Sigmoid colon (tissue), 4 donors: Measurements from ENCODE around the gene IGFL2.

Experiments
- CTCF ChIP-seq, 4 experiments: fragments of 450-650 bp in 3 of 4; fragments of 200-600 bp in 1 of 4; IDR thresholded peaks; one replicate each; pipeline ENCODE4 v1.5.1; 2016 to 2019; ENCODE audit warnings: antibody characterized with exemption in 4 of 4, mild to moderate bottlenecking in 3 of 4, moderate library complexity in 2 of 4
- POLR2A ChIP-seq, 2 donors: fragments of 450-650 bp; IDR thresholded peaks; one replicate each; pipeline ENCODE4 v1.6.1; 2016; ENCODE audit warnings: antibody characterized with exemption in 2 of 2, mild to moderate bottlenecking in 2 of 2, moderate library complexity in 2 of 2
- POLR2AphosphoS5 ChIP-seq, 4 donors: sonication (generic); formaldehyde crosslinking; IDR thresholded peaks; one replicate each; pipeline ENCODE4 v1.6.1; 2017; ENCODE audit warnings: antibody characterized with exemption in 4 of 4

- TF ChIP-seq POLR2AphosphoS5 (IDR thresholded peaks at IDR 0.05) (no peak), CTCF (IDR thresholded peaks at IDR 0.05) (no peak), POLR2A (IDR thresholded peaks at IDR 0.05) (no peak)
Observed at GRCh38 chr19:46116121-46116520, 31.9 kb upstream of the IGFL2 start.
